GM23338 (cell line): ENCODE data around the gene CD68. TPM values are rescaled to one million over a fixed set of nuclear protein-coding genes. Genes with fewer than 3 reads are reported as not detected.

ENCODE experiments used
- ATAC-seq: fragments of 200-7000 bp; cut with Tn5 transposase; 3 replicates; pipeline ENCODE4 v1.9.1; 2020
- DNase-seq: peaks from one replicate; pipeline ENCODE4 v3.0.0-alpha.2; 2015; ENCODE audit warnings: low spot score
- H2AFZ ChIP-seq: fragments of 200-600 bp; sonication (generic); 2 replicates; pipeline ENCODE4 v1.8.0; 2016; ENCODE audit warnings: antibody characterized with exemption, mild to moderate bottlenecking, moderate library complexity
- H3F3A ChIP-seq: fragments of 200-600 bp; sonication (generic); replicated peaks from 2 replicates; pipeline ENCODE4 v1.8.0; 2017; ENCODE audit warnings: antibody characterized with exemption, mixed run types, low read depth
- H3K27ac ChIP-seq: fragments of 200-600 bp; sonication (generic); 2 replicates; pipeline ENCODE4 v1.6.1; 2016; ENCODE audit warnings: low read depth
- H3K27me3 ChIP-seq: fragments of 200-600 bp; sonication (generic); 2 replicates; pipeline ENCODE4 v1.8.0; 2016; ENCODE audit warnings: mild to moderate bottlenecking, mixed run types, moderate library complexity; ENCODE audit not compliant: insufficient read depth
- H3K36me3 ChIP-seq: fragments of 200-600 bp; sonication (generic); 2 replicates; pipeline ENCODE4 v1.8.0; 2016; ENCODE audit warnings: mild to moderate bottlenecking; ENCODE audit not compliant: insufficient read depth
- H3K4me1 ChIP-seq: fragments of 200-600 bp; sonication (generic); 2 replicates; pipeline ENCODE4 v1.8.0; 2016; ENCODE audit warnings: mild to moderate bottlenecking, moderate library complexity; ENCODE audit not compliant: insufficient read depth
- H3K4me2 ChIP-seq: fragments of 200-600 bp; sonication (generic); 2 replicates; pipeline ENCODE4 v1.7.1; 2017; ENCODE audit warnings: mixed run types
- H3K4me3 ChIP-seq: fragments of 200-600 bp; sonication (generic); 2 replicates; pipeline ENCODE4 v1.6.1; 2016; ENCODE audit warnings: mixed run types
- H3K79me2 ChIP-seq: fragments of 200-600 bp; sonication (generic); replicated peaks from 2 replicates; pipeline ENCODE4 v1.8.0; 2017; ENCODE audit warnings: mild to moderate bottlenecking; ENCODE audit not compliant: insufficient read depth
- H3K9me2 ChIP-seq: fragments of 200-600 bp; sonication (generic); 2 replicates; pipeline ENCODE4 v1.8.0; 2017; ENCODE audit not compliant: insufficient read depth
- H4K20me1 ChIP-seq: fragments of 200-600 bp; sonication (generic); replicated peaks from 2 replicates; pipeline ENCODE4 v1.8.0; 2017; ENCODE audit warnings: mild to moderate bottlenecking; ENCODE audit not compliant: insufficient read depth
- H3K27ac Mint-ChIP-seq: 2 replicates; pipeline ENCODE4 v1.8.0; 2020; ENCODE audit warnings: inconsistent platforms, mild to moderate bottlenecking, moderate library complexity, mixed read lengths
- H3K27me3 Mint-ChIP-seq: 3 replicates; pipeline ENCODE4 v1.8.0; 2022; ENCODE audit warnings: low read depth, mild to moderate bottlenecking, moderate library complexity, mixed read lengths, inconsistent platforms; ENCODE audit not compliant: insufficient read depth, poor library complexity
- H3K36me3 Mint-ChIP-seq: 3 replicates; pipeline ENCODE4 v1.8.0; 2021; ENCODE audit warnings: low read depth, mild to moderate bottlenecking, inconsistent platforms, moderate library complexity, mixed read lengths
- H3K4me1 Mint-ChIP-seq: 3 replicates; pipeline ENCODE4 v1.8.0; 2020; ENCODE audit warnings: mild to moderate bottlenecking, inconsistent platforms, mixed read lengths
- H3K4me3 Mint-ChIP-seq: 3 replicates; pipeline ENCODE4 v1.8.0; 2021; ENCODE audit warnings: moderate library complexity, mild to moderate bottlenecking, inconsistent platforms, mixed read lengths
- H3K9me3 Mint-ChIP-seq: 3 replicates; pipeline ENCODE4 v1.8.0; 2020; ENCODE audit warnings: moderate library complexity, mild to moderate bottlenecking, inconsistent platforms, mixed read lengths
- CREB1 ChIP-seq: fragments of 250-450 bp; sonication (Bioruptor Pico); IDR thresholded peaks from 2 replicates; pipeline ENCODE4 v1.5.0; 2020; ENCODE audit warnings: low read depth, mild to moderate bottlenecking, moderate library complexity
- EZH2 ChIP-seq: fragments of 200-600 bp; sonication (generic); IDR thresholded peaks from one replicate; pipeline ENCODE4 v1.8.0; 2017; ENCODE audit warnings: antibody characterized with exemption, mild to moderate bottlenecking, low read depth; ENCODE audit not compliant: unreplicated experiment
- EZH2phosphoT487 ChIP-seq: fragments of 200-600 bp; sonication (generic); IDR thresholded peaks from one replicate; pipeline ENCODE4 v1.8.1; 2018; ENCODE audit warnings: antibody characterized with exemption; ENCODE audit not compliant: unreplicated experiment
- JUNB ChIP-seq: IDR thresholded peaks from one replicate; pipeline ENCODE4 v1.6.1; 2016; ENCODE audit warnings: antibody characterized with exemption; ENCODE audit not compliant: unreplicated experiment
- NANOG ChIP-seq: IDR thresholded peaks from 2 replicates; pipeline ENCODE4 v1.6.1; 2016; ENCODE audit warnings: antibody characterized with exemption, borderline replicate concordance
- STAT1 ChIP-seq: IDR thresholded peaks from one replicate; pipeline ENCODE4 v1.6.1; 2016; ENCODE audit warnings: antibody characterized with exemption; ENCODE audit not compliant: unreplicated experiment
- ZNF114 ChIP-seq: fragments of 250-450 bp; sonication (Bioruptor Pico); IDR thresholded peaks from 2 replicates; pipeline ENCODE4 v1.5.0; 2020; ENCODE audit warnings: mild to moderate bottlenecking, moderate library complexity
- polyA plus RNA-seq: library from polyadenylated mRNA; unstranded; fragments of >200 nt; fragmentation: Nextera tagmentation; extraction: Ambion mirVana; gene quantifications from 2 replicates; pipeline ENCODE4 v1.2.1, GENCODE V29; 2016
- total RNA-seq: library from RNA; depleted of rRNA; stranded (reverse); fragments of >200 nt; shearing (Covaris generic); gene quantifications from 2 replicates; pipeline ENCODE4 v1.2.3, GENCODE V29; 2014
- TF ChIP-seq, protein P1 (sequence below), 2 experiments: fragments of 200-600 bp in 1 of 2; sonication (generic) in 1 of 2; conservative IDR thresholded peaks; 2 replicates each; pipeline versions ENCODE4 v1.5.1 to v1.6.1; 2016 to 2017; ENCODE audit warnings: antibody characterized with exemption in 2 of 2, low read depth in 2 of 2, mild to moderate bottlenecking in 2 of 2, moderate library complexity in 1 of 2
- TF ChIP-seq, protein P2 (sequence below): fragments of 250-450 bp; sonication (Bioruptor Pico); IDR thresholded peaks from 2 replicates; pipeline ENCODE4 v1.5.0; 2020; ENCODE audit warnings: mild to moderate bottlenecking, moderate library complexity
- TF ChIP-seq, protein P3 (sequence below): IDR thresholded peaks from 2 replicates; pipeline ENCODE4 v1.6.1; 2016; ENCODE audit warnings: antibody characterized with exemption

CD68 gene
- total and polyA plus RNA-seq, 2 experiments from 2014 or later: not detected

DNA sequence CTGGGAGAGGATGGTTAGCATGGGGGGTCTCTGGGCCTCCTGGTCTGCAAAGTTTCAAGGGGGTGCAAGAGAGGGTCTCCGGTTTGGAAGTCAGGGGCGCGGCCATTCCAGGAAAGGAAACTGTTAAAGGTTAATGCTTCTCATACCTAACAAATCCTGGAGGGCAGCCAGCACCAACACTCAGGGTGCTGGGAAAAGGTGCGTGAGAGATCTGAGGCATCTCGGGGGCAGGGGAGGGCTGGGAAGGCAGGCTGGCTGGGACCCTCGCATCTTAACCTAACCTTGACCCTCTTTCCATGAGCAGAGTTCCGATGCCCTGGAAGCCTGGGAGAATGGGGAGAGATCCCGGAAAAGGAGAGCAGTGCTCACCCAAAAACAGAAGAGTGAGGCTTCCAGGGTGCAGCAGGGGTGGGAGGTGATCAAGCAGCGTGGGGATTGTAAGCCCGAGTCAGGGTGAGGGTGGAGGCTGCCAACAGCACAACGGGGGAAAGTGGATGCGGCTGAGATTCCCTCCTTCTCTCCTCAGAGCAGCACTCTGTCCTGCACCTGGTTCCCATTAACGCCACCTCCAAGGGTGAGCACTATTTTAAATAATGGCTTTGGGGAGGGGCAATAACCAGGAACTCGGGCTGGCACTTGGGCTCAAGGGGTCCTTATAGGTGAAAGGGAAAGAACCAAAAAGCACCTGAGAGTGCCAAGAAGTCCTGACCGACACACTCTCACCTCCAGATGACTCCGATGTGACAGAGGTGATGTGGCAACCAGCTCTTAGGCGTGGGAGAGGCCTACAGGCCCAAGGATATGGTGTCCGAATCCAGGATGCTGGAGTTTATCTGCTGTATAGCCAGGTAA is 19.9 kb upstream of the CD68 start:
- Mint-ChIP-seq H3K36me3 (peaks cover 17% of the 10 kb centered on the region), H3K27ac (peak overlapping the region; percentile 92), H3K4me3 (peak overlapping the region; percentile 93), H3K27me3 (peaks cover 27% of the 10 kb centered on the region), H3K4me1 (peaks cover 56% of the 10 kb centered on the region), H3K9me3 (no peaks in the 10 kb centered on the region)
- Histone ChIP-seq H3K36me3 (peaks cover 7% of the 10 kb centered on the region; the same call in 1 of the 2 replicates), H3K27ac (peak overlapping the region; percentile 86), H3F3A (peaks cover 33% of the 10 kb centered on the region), H2AFZ (no peak overlapping the region), H3K4me3 (peak overlapping the region; percentile 96; the same call in 1 of the 2 replicates), H3K79me2 (peaks cover 26% of the 10 kb centered on the region), H3K9me2 (no peaks in the 10 kb centered on the region), H3K4me2 (peak overlapping the region; percentile 49), H3K4me1 (peaks cover 45% of the 10 kb centered on the region), H3K27me3 (no peaks in the 10 kb centered on the region), H4K20me1 (peaks cover 6% of the 10 kb centered on the region)
- TF ChIP-seq NANOG (no peak), JUNB (no peak), CREB1 (CRISPR knock-in tag) (no peak), STAT1 (no peak), ZNF114 (no peak), EZH2 (no peak), EZH2phosphoT487 (no peak)
- TF ChIP-seq, protein P1, sequence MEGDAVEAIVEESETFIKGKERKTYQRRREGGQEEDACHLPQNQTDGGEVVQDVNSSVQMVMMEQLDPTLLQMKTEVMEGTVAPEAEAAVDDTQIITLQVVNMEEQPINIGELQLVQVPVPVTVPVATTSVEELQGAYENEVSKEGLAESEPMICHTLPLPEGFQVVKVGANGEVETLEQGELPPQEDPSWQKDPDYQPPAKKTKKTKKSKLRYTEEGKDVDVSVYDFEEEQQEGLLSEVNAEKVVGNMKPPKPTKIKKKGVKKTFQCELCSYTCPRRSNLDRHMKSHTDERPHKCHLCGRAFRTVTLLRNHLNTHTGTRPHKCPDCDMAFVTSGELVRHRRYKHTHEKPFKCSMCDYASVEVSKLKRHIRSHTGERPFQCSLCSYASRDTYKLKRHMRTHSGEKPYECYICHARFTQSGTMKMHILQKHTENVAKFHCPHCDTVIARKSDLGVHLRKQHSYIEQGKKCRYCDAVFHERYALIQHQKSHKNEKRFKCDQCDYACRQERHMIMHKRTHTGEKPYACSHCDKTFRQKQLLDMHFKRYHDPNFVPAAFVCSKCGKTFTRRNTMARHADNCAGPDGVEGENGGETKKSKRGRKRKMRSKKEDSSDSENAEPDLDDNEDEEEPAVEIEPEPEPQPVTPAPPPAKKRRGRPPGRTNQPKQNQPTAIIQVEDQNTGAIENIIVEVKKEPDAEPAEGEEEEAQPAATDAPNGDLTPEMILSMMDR (conservative IDR thresholded peaks at IDR 0.05; ENCODE audit: low read depth in 2 of 2): no peak
- TF ChIP-seq, protein P2, sequence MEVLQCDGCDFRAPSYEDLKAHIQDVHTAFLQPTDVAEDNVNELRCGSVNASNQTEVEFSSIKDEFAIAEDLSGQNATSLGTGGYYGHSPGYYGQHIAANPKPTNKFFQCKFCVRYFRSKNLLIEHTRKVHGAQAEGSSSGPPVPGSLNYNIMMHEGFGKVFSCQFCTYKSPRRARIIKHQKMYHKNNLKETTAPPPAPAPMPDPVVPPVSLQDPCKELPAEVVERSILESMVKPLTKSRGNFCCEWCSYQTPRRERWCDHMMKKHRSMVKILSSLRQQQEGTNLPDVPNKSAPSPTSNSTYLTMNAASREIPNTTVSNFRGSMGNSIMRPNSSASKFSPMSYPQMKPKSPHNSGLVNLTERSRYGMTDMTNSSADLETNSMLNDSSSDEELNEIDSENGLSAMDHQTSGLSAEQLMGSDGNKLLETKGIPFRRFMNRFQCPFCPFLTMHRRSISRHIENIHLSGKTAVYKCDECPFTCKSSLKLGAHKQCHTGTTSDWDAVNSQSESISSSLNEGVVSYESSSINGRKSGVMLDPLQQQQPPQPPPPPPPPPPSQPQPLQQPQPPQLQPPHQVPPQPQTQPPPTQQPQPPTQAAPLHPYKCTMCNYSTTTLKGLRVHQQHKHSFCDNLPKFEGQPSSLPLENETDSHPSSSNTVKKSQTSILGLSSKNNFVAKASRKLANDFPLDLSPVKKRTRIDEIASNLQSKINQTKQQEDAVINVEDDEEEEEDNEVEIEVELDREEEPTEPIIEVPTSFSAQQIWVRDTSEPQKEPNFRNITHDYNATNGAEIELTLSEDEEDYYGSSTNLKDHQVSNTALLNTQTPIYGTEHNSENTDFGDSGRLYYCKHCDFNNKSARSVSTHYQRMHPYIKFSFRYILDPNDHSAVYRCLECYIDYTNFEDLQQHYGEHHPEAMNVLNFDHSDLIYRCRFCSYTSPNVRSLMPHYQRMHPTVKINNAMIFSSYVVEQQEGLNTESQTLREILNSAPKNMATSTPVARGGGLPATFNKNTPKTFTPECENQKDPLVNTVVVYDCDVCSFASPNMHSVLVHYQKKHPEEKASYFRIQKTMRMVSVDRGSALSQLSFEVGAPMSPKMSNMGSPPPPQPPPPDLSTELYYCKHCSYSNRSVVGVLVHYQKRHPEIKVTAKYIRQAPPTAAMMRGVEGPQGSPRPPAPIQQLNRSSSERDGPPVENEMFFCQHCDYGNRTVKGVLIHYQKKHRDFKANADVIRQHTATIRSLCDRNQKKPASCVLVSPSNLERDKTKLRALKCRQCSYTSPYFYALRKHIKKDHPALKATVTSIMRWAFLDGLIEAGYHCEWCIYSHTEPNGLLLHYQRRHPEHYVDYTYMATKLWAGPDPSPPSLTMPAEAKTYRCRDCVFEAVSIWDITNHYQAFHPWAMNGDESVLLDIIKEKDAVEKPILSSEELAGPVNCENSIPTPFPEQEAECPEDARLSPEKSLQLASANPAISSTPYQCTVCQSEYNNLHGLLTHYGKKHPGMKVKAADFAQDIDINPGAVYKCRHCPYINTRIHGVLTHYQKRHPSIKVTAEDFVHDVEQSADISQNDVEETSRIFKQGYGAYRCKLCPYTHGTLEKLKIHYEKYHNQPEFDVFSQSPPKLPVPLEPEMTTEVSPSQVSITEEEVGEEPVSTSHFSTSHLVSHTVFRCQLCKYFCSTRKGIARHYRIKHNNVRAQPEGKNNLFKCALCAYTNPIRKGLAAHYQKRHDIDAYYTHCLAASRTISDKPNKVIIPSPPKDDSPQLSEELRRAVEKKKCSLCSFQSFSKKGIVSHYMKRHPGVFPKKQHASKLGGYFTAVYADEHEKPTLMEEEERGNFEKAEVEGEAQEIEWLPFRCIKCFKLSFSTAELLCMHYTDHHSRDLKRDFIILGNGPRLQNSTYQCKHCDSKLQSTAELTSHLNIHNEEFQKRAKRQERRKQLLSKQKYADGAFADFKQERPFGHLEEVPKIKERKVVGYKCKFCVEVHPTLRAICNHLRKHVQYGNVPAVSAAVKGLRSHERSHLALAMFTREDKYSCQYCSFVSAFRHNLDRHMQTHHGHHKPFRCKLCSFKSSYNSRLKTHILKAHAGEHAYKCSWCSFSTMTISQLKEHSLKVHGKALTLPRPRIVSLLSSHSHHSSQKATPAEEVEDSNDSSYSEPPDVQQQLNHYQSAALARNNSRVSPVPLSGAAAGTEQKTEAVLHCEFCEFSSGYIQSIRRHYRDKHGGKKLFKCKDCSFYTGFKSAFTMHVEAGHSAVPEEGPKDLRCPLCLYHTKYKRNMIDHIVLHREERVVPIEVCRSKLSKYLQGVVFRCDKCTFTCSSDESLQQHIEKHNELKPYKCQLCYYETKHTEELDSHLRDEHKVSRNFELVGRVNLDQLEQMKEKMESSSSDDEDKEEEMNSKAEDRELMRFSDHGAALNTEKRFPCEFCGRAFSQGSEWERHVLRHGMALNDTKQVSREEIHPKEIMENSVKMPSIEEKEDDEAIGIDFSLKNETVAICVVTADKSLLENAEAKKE: no peak
- TF ChIP-seq, protein P3, sequence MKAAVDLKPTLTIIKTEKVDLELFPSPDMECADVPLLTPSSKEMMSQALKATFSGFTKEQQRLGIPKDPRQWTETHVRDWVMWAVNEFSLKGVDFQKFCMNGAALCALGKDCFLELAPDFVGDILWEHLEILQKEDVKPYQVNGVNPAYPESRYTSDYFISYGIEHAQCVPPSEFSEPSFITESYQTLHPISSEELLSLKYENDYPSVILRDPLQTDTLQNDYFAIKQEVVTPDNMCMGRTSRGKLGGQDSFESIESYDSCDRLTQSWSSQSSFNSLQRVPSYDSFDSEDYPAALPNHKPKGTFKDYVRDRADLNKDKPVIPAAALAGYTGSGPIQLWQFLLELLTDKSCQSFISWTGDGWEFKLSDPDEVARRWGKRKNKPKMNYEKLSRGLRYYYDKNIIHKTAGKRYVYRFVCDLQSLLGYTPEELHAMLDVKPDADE: no peak
- DNase-seq (no peak), ATAC-seq (no peak)
